GM23338 (cell line): ENCODE data around the gene KRTAP5-3. TPM values are rescaled to one million over a fixed set of nuclear protein-coding genes. Genes with fewer than 3 reads are reported as not detected.

Experiments used
- JUNB ChIP-seq: IDR thresholded peaks from one replicate; pipeline ENCODE4 v1.6.1; 2016; ENCODE audit warnings: antibody characterized with exemption; ENCODE audit not compliant: unreplicated experiment
- POLR2AphosphoS5 ChIP-seq: IDR thresholded peaks from 2 replicates; pipeline ENCODE4 v1.6.1; 2016; ENCODE audit warnings: antibody characterized with exemption, low read depth
- polyA plus RNA-seq: library from polyadenylated mRNA; unstranded; fragments of >200 nt; fragmentation: Nextera tagmentation; extraction: Ambion mirVana; gene quantifications from 2 replicates; pipeline ENCODE4 v1.2.1, GENCODE V29; 2016
- total RNA-seq: library from RNA; depleted of rRNA; stranded (reverse); fragments of >200 nt; shearing (Covaris generic); gene quantifications from 2 replicates; pipeline ENCODE4 v1.2.3, GENCODE V29; 2014
- TF ChIP-seq, protein P1 (sequence below): fragments of 250-450 bp; sonication (Bioruptor Pico); IDR thresholded peaks from 2 replicates; pipeline ENCODE4 v1.5.0; 2020; ENCODE audit warnings: mild to moderate bottlenecking, moderate library complexity
- TF ChIP-seq, protein P2 (sequence below): IDR thresholded peaks from one replicate; pipeline ENCODE4 v1.6.1; 2018; ENCODE audit warnings: antibody characterized with exemption; ENCODE audit not compliant: unreplicated experiment

The KRTAP5-3 gene
- total and polyA plus RNA-seq, 2 experiments from 2014 or later: not detected

- TF ChIP-seq, protein P1, sequence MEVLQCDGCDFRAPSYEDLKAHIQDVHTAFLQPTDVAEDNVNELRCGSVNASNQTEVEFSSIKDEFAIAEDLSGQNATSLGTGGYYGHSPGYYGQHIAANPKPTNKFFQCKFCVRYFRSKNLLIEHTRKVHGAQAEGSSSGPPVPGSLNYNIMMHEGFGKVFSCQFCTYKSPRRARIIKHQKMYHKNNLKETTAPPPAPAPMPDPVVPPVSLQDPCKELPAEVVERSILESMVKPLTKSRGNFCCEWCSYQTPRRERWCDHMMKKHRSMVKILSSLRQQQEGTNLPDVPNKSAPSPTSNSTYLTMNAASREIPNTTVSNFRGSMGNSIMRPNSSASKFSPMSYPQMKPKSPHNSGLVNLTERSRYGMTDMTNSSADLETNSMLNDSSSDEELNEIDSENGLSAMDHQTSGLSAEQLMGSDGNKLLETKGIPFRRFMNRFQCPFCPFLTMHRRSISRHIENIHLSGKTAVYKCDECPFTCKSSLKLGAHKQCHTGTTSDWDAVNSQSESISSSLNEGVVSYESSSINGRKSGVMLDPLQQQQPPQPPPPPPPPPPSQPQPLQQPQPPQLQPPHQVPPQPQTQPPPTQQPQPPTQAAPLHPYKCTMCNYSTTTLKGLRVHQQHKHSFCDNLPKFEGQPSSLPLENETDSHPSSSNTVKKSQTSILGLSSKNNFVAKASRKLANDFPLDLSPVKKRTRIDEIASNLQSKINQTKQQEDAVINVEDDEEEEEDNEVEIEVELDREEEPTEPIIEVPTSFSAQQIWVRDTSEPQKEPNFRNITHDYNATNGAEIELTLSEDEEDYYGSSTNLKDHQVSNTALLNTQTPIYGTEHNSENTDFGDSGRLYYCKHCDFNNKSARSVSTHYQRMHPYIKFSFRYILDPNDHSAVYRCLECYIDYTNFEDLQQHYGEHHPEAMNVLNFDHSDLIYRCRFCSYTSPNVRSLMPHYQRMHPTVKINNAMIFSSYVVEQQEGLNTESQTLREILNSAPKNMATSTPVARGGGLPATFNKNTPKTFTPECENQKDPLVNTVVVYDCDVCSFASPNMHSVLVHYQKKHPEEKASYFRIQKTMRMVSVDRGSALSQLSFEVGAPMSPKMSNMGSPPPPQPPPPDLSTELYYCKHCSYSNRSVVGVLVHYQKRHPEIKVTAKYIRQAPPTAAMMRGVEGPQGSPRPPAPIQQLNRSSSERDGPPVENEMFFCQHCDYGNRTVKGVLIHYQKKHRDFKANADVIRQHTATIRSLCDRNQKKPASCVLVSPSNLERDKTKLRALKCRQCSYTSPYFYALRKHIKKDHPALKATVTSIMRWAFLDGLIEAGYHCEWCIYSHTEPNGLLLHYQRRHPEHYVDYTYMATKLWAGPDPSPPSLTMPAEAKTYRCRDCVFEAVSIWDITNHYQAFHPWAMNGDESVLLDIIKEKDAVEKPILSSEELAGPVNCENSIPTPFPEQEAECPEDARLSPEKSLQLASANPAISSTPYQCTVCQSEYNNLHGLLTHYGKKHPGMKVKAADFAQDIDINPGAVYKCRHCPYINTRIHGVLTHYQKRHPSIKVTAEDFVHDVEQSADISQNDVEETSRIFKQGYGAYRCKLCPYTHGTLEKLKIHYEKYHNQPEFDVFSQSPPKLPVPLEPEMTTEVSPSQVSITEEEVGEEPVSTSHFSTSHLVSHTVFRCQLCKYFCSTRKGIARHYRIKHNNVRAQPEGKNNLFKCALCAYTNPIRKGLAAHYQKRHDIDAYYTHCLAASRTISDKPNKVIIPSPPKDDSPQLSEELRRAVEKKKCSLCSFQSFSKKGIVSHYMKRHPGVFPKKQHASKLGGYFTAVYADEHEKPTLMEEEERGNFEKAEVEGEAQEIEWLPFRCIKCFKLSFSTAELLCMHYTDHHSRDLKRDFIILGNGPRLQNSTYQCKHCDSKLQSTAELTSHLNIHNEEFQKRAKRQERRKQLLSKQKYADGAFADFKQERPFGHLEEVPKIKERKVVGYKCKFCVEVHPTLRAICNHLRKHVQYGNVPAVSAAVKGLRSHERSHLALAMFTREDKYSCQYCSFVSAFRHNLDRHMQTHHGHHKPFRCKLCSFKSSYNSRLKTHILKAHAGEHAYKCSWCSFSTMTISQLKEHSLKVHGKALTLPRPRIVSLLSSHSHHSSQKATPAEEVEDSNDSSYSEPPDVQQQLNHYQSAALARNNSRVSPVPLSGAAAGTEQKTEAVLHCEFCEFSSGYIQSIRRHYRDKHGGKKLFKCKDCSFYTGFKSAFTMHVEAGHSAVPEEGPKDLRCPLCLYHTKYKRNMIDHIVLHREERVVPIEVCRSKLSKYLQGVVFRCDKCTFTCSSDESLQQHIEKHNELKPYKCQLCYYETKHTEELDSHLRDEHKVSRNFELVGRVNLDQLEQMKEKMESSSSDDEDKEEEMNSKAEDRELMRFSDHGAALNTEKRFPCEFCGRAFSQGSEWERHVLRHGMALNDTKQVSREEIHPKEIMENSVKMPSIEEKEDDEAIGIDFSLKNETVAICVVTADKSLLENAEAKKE (CRISPR knock-in tag): no peak
- TF ChIP-seq JUNB (no peak), POLR2AphosphoS5 (no peak)
- TF ChIP-seq, protein P2, sequence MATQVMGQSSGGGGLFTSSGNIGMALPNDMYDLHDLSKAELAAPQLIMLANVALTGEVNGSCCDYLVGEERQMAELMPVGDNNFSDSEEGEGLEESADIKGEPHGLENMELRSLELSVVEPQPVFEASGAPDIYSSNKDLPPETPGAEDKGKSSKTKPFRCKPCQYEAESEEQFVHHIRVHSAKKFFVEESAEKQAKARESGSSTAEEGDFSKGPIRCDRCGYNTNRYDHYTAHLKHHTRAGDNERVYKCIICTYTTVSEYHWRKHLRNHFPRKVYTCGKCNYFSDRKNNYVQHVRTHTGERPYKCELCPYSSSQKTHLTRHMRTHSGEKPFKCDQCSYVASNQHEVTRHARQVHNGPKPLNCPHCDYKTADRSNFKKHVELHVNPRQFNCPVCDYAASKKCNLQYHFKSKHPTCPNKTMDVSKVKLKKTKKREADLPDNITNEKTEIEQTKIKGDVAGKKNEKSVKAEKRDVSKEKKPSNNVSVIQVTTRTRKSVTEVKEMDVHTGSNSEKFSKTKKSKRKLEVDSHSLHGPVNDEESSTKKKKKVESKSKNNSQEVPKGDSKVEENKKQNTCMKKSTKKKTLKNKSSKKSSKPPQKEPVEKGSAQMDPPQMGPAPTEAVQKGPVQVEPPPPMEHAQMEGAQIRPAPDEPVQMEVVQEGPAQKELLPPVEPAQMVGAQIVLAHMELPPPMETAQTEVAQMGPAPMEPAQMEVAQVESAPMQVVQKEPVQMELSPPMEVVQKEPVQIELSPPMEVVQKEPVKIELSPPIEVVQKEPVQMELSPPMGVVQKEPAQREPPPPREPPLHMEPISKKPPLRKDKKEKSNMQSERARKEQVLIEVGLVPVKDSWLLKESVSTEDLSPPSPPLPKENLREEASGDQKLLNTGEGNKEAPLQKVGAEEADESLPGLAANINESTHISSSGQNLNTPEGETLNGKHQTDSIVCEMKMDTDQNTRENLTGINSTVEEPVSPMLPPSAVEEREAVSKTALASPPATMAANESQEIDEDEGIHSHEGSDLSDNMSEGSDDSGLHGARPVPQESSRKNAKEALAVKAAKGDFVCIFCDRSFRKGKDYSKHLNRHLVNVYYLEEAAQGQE: no peak
Measured at GRCh38 chr11:1571760-1572196, 36.5 kb downstream of the KRTAP5-3 start (continued).
